HEK293T (cell line): Measurements from ENCODE around the gene CAST.

ENCODE experiments used
- ELF4 ChIP-seq: fragments of 450-650 bp; IDR thresholded peaks from 2 replicates; pipeline ENCODE4 v1.6.1; 2017; ENCODE audit warnings: antibody characterized with exemption
- L3MBTL2 ChIP-seq: fragments of 450-650 bp; conservative IDR thresholded peaks from 2 replicates; pipeline ENCODE4 v1.6.1; 2016; ENCODE audit warnings: mild to moderate bottlenecking
- NFRKB ChIP-seq: fragments of 450-650 bp; IDR thresholded peaks from 2 replicates; pipeline ENCODE4 v1.6.1; 2016; ENCODE audit warnings: mild to moderate bottlenecking, moderate library complexity
- SP1 ChIP-seq: fragments of 450-650 bp; IDR thresholded peaks from 2 replicates; pipeline ENCODE4 v1.6.1; 2017

GRCh38 chr5:96753848-96754247 lies 91.7 kb downstream of the CAST start:
- TF ChIP-seq L3MBTL2 (no peak), SP1 (no peak), NFRKB (no peak), ELF4 (no peak)
